ENCODE results near the gene RP9. TPM values are rescaled to one million over a fixed set of nuclear protein-coding genes. Genes with fewer than 3 reads are reported as not detected.
A peak's percentile ranks its signal among the peaks of the same experiment; 100 is the strongest.

The RP9 gene
- total and polyA plus RNA-seq, 2 of the 13 experiments (the other 11 are each of a cell fraction or from before 2014, with no cell fraction given) = 14.2 to 18.6 TPM

DNA sequence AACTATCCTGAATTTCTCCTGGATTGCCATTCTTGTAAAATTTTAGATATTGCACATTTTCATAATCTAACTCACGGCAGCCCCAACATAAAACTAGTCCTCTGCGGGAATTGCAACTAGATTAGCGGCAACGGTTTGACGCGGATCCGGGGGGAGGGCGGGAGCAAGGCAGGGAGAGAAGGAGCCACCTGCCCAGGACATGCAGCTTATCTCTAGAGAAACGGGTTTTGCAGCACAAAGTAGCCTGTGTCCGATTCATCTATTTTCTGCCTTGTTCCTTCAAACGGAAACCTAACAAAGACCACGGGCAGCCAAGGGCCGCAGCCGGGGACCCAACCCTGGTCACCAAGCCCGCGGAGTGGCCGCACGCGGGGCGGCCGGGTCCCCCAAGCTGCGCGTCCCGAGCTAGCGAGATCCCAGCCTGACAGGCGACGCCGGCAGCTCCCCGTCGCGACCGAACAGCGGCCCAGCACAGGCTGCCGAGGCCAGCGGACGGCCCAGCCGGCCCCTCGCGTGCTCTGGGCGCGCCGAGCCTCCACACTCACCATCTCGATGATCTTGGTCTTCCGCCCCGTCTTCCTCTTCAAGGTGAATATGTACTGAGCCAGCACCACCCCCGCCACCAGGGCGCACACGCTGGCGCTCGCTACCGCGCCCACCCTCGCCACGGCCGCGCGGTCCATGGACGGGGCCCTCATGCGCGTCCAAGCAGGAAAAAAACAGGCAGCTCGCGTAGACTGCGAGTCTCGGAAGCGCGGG, 47.0 kb downstream of the RP9 start, which contains the start of gene NT5C3A (continued):
- TF ChIP-seq, protein P1, sequence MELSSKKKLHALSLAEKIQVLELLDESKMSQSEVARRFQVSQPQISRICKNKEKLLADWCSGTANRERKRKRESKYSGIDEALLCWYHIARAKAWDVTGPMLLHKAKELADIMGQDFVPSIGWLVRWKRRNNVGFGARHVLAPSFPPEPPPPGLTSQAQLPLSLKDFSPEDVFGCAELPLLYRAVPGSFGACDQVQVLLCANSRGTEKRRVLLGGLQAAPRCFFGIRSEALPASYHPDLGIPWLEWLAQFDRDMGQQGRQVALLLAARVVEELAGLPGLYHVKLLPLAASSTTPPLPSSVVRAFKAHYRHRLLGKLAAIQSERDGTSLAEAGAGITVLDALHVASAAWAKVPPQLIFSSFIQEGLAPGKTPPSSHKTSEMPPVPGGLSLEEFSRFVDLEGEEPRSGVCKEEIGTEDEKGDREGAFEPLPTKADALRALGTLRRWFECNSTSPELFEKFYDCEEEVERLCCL (CRISPR knock-in tag; IDR thresholded peaks at IDR 0.05; ENCODE audit: borderline replicate concordance) = no peak
- TF ChIP-seq GTF2F1 (IDR thresholded peaks at IDR 0.05; ENCODE audit: low read length) (no peak), ZBTB3 (CRISPR knock-in tag; IDR thresholded peaks at IDR 0.05; ENCODE audit: borderline replicate concordance, low read depth) (no peak), CREM (IDR thresholded peaks at IDR 0.05) (no peak), CREM (CRISPR knock-in tag; IDR thresholded peaks at IDR 0.05) (no peak), ZNF792 (CRISPR knock-in tag; IDR thresholded peaks at IDR 0.05) (no peak), TARDBP (CRISPR knock-in tag; IDR thresholded peaks at IDR 0.05) (no peak), SIX4 (CRISPR knock-in tag; IDR thresholded peaks at IDR 0.05) (0 out of 2 replicates have a peak, but pooled peaks have one; percentile 15), MIXL1 (CRISPR knock-in tag; IDR thresholded peaks at IDR 0.05) (no peak), PITX1 (CRISPR knock-in tag; IDR thresholded peaks at IDR 0.05) (no peak), NR2C2 (CRISPR knock-in tag; IDR thresholded peaks at IDR 0.05; ENCODE audit: borderline replicate concordance) (no peak), ZNF274 (CRISPR knock-in tag; IDR thresholded peaks at IDR 0.05) (peak; percentile 69), U2AF2 (IDR thresholded peaks at IDR 0.05; ENCODE audit: low read depth, low read length) (no peak), ZNF354B (CRISPR knock-in tag; IDR thresholded peaks at IDR 0.05) (no peak), ZNF430 (CRISPR knock-in tag; IDR thresholded peaks at IDR 0.05) (0 out of 2 replicates have a peak, but pooled peaks have one; percentile 71), ZNF235 (CRISPR knock-in tag; IDR thresholded peaks at IDR 0.05; ENCODE audit: borderline replicate concordance) (no peak), TOPORS (CRISPR knock-in tag; IDR thresholded peaks at IDR 0.05) (peak; percentile 65; the same call in 1 of the 2 replicates), PRMT3 (CRISPR knock-in tag; IDR thresholded peaks at IDR 0.05; ENCODE audit: borderline replicate concordance, low read depth) (no peak)
- TF ChIP-seq, protein P2, sequence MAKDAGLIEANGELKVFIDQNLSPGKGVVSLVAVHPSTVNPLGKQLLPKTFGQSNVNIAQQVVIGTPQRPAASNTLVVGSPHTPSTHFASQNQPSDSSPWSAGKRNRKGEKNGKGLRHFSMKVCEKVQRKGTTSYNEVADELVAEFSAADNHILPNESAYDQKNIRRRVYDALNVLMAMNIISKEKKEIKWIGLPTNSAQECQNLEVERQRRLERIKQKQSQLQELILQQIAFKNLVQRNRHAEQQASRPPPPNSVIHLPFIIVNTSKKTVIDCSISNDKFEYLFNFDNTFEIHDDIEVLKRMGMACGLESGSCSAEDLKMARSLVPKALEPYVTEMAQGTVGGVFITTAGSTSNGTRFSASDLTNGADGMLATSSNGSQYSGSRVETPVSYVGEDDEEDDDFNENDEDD (CRISPR knock-in tag; IDR thresholded peaks at IDR 0.05; ENCODE audit: borderline replicate concordance) = peak; percentile 50
- TF ChIP-seq, protein P3, sequence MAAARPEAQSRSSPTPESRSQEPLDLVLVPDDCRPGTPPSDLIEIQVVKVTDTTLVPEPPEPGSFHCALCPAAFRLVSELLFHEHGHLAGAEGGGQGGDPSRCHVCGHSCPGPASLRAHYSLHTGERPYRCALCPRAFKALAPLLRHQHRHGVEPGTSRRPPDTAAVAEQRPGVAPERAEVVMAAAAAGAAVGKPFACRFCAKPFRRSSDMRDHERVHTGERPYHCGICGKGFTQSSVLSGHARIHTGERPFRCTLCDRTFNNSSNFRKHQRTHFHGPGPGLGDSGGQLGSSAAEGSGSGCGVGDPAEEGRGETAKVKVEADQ (CRISPR knock-in tag; IDR thresholded peaks at IDR 0.05; ENCODE audit: borderline replicate concordance) = peak; percentile 23; the same call in 1 of the 2 replicates
- TF ChIP-seq, protein P4, sequence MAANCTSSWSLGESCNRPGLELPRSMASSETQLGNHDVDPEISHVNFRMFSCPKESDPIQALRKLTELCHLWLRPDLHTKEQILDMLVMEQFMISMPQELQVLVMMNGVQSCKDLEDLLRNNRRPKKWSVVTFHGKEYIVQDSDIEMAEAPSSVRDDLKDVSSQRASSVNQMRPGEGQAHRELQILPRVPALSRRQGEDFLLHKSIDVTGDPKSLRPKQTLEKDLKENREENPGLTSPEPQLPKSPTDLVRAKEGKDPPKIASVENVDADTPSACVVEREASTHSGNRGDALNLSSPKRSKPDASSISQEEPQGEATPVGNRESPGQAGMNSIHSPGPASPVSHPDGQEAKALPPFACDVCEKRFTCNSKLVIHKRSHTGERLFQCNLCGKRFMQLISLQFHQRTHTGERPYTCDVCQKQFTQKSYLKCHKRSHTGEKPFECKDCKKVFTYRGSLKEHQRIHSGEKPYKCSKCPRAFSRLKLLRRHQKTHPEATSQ (CRISPR knock-in tag; IDR thresholded peaks at IDR 0.05; ENCODE audit: borderline replicate concordance) = no peak
- TF ChIP-seq, protein P5, sequence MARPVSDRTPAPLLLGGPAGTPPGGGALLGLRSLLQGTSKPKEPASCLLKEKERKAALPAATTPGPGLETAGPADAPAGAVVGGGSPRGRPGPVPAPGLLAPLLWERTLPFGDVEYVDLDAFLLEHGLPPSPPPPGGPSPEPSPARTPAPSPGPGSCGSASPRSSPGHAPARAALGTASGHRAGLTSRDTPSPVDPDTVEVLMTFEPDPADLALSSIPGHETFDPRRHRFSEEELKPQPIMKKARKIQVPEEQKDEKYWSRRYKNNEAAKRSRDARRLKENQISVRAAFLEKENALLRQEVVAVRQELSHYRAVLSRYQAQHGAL (CRISPR knock-in tag; IDR thresholded peaks at IDR 0.05; ENCODE audit: not compliant biosample characterization) = peak; percentile 39
- TF ChIP-seq, protein P6, sequence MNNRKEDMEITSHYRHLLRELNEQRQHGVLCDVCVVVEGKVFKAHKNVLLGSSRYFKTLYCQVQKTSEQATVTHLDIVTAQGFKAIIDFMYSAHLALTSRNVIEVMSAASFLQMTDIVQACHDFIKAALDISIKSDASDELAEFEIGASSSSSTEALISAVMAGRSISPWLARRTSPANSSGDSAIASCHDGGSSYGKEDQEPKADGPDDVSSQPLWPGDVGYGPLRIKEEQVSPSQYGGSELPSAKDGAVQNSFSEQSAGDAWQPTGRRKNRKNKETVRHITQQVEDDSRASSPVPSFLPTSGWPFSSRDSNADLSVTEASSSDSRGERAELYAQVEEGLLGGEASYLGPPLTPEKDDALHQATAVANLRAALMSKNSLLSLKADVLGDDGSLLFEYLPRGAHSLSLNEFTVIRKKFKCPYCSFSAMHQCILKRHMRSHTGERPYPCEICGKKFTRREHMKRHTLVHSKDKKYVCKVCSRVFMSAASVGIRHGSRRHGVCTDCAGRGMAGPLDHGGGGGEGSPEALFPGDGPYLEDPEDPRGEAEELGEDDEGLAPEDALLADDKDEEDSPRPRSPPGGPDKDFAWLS (CRISPR knock-in tag; IDR thresholded peaks at IDR 0.05; ENCODE audit: borderline replicate concordance) = no peak
